ENCODE data around the gene SLC9A7. TPM values are rescaled to one million over a fixed set of nuclear protein-coding genes. Genes with fewer than 3 reads are reported as not detected.

SLC9A7 gene
- total RNA-seq, 1 donor from 2014 or later: 5.5 TPM

DNA sequence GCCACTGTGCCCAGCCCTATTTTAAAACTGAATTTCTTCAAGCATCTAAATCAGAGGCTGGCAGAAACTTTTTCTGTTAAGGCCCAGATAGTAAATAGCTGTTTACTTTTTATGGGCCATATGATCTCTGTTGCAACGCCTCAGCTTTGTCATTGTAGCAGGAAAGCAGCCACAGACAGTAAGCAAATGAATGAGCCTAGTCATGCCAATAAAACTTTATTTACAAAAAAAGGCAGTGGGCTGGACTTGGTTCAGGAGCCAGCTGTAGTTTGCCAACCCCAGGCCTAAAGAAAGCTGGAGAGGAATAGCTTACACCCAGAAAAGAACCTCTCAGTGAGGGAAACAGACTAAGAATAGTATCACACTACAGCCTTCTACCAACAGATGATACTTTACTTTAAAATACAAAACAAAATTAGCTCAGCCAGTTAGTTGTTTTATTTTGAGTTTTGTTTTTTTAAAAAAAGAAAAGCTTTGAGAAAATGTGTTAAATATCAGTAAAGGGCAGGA is 159.8 kb downstream of the SLC9A7 start:
- H3K9me3 ChIP-seq: no peaks in the 10 kb centered on the region
- no peak for DNase-seq (ENCODE audit: low spot score in 2 of 2)
- no peak for TF ChIP-seq CTCF (IDR thresholded peaks at IDR 0.05)
- intact Hi-C loops (cut with DNase I): no loop called here
- no peaks in the 10 kb centered on the region for H3K36me3 ChIP-seq
- no peak overlapping the region for H3K27ac ChIP-seq
- H3K27me3 ChIP-seq: no peaks in the 10 kb centered on the region
- H3K4me1 ChIP-seq: no peaks in the 10 kb centered on the region
- H3K4me3 ChIP-seq: no peak overlapping the region

GRCh38 chrX:46597771-46598170 is 161.1 kb downstream of the SLC9A7 start:
- Histone ChIP-seq H3K36me3 (no peaks in the 10 kb centered on the region), H3K4me1 (no peaks in the 10 kb centered on the region), H3K9me3 (no peaks in the 10 kb centered on the region), H3K27me3 (no peaks in the 10 kb centered on the region), H3K27ac (no peak overlapping the region), H3K4me3 (no peak overlapping the region)
- intact Hi-C loops (cut with DNase I): no loop called here
- no peak for DNase-seq (ENCODE audit: low spot score in 2 of 2)
- no peak for TF ChIP-seq CTCF (IDR thresholded peaks at IDR 0.05)

DNA sequence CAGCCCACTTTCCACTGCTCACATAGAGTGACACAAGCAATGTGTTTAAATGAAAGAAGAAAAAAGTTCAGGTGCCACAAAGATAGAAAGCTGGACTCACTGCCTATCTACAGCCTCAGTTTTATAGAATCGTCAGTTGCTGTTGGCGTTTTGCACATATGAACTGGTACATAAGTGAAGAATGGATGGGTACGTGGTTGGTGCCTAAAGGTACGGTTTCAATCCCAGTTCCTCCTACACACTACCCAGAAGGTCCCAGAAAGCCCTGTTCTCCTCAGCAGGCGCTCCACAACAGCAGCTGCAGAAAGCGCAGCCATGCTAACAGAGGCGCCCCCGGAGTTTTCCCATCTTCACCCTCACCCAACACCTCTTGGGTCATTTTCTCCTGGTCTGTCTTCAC is 161.7 kb downstream of the SLC9A7 start:
- intact Hi-C loops (cut with DNase I): no loop called here

GRCh38 chrX:46595084-46595483 is 163.8 kb downstream of the SLC9A7 start:
- no peaks in the 10 kb centered on the region for H3K27me3 ChIP-seq
- H3K9me3 ChIP-seq: no peaks in the 10 kb centered on the region
- intact Hi-C loops (cut with DNase I): no loop called here
- H3K27ac ChIP-seq: no peak overlapping the region
- TF ChIP-seq CTCF (IDR thresholded peaks at IDR 0.05): no peak
- H3K4me1 ChIP-seq: peaks cover 0 to 3% of the 10 kb centered on the region in 2 donors
- no peak overlapping the region for H3K4me3 ChIP-seq
- no peak for DNase-seq (ENCODE audit: low spot score in 2 of 2)
- no peaks in the 10 kb centered on the region for H3K36me3 ChIP-seq

More for the DNA sequence above, 161.7 kb downstream of the SLC9A7 start:
- TF ChIP-seq CTCF (IDR thresholded peaks at IDR 0.05): no peak
- DNase-seq (ENCODE audit: low spot score in 2 of 2): no peak
- H3K4me3 ChIP-seq: no peak overlapping the region
- no peaks in the 10 kb centered on the region for H3K36me3 ChIP-seq
- H3K4me1 ChIP-seq: no peaks in the 10 kb centered on the region
- H3K27me3 ChIP-seq: no peaks in the 10 kb centered on the region
- H3K9me3 ChIP-seq: no peaks in the 10 kb centered on the region
- H3K27ac ChIP-seq: no peak overlapping the region

DNA sequence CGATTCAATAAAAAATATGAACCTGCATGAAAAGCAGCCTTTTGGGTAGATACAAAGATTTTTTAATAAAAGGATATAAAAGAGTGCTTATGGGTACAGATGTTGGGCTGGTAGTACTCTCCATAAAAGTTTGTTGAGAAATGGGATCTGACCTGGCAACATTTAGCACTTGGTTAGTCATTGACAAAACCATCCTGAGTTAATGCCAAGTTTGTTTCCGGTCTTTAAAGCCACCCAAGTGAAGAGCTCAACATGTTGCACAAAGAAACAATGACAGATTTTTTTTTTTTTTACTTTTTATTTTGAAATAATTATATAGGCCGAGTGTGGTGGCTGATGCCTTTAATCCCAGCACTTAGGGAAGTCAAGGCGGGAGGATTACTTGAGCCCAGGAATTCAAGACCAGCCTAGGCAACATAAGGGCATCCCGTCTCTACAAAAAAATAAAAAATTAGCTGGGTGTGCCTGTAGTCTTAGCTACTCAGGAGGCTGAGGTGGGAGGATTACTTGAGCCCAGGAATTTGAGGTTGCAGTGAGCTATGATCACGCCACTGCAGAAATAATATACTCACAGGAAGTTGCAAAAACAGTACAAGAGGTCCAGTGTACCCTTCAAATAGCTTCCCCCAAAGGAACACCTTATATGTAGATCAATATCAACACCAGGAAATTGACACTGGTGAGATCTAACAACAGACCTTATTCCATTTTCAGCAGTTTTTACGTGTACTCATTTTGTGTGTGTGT is 168.8 kb downstream of the SLC9A7 start:
- Histone ChIP-seq H3K27ac (peak overlapping the region; percentile 18 to 23), H3K4me3 (no peak overlapping the region), H3K36me3 (no peaks in the 10 kb centered on the region), H3K4me1 (peaks cover 3 to 18% of the 10 kb centered on the region in 2 donors), H3K9me3 (no peaks in the 10 kb centered on the region), H3K27me3 (no peaks in the 10 kb centered on the region)
- no peak for DNase-seq (ENCODE audit: low spot score in 2 of 2)
- TF ChIP-seq CTCF (IDR thresholded peaks at IDR 0.05): no peak
- intact Hi-C loops (cut with DNase I): loop anchor here (2.0 kb wide), 1 partner anchor 15 kb away; no protein-coding TSS in a partner anchor

All from ascending aorta (tissue), 2 donors.